Urinary bladder (tissue), 4 donors: ENCODE measurements around the gene ATP10D. TPM values are rescaled to one million over a fixed set of nuclear protein-coding genes. Genes with fewer than 3 reads are reported as not detected.
"Not testable (repeated sequence)": the region's sequence is repeated elsewhere in the genome, so short reads cannot be mapped to it uniquely, and the experiment has no call there.

Source experiments
- DNase-seq: peaks from one replicate; pipeline ENCODE4 v3.0.0-alpha.2; 2015; ENCODE audit errors: extremely low spot score
- H3K27ac ChIP-seq: one replicate; pipeline ENCODE4 v1.5.1; 2013; ENCODE audit warnings: low read depth, mild to moderate bottlenecking, moderate library complexity
- H3K36me3 ChIP-seq: one replicate; pipeline ENCODE4 v1.6.1; 2013; ENCODE audit warnings: mild to moderate bottlenecking, moderate library complexity; ENCODE audit not compliant: insufficient read depth
- H3K4me1 ChIP-seq: one replicate; pipeline ENCODE4 v1.6.1; 2013; ENCODE audit warnings: mild to moderate bottlenecking, moderate library complexity; ENCODE audit not compliant: insufficient read depth
- H3K4me3 ChIP-seq: one replicate; pipeline ENCODE4 v1.5.1; 2013; ENCODE audit warnings: low read depth, low read length
- WGBS: extraction: QIAGEN DNeasy Blood & Tissue Kit; methylation state at CpG from one replicate; pipeline ENCODE4 v1.1.7; 2013; 5-methylcytosine and 5-hydroxymethylcytosine counted together
- polyA plus RNA-seq: library from polyadenylated mRNA; stranded (reverse); fragments of 200-250 nt; gene quantifications from one replicate; pipeline ENCODE4 v1.2.3, GENCODE V29; 2013
- total RNA-seq: library from RNA; depleted of rRNA; stranded (reverse); fragments of >200 nt; gene quantifications from one replicate; pipeline ENCODE4 v1.2.3, GENCODE V29; 2014
- donor health status: healthy with polysubstance abuse.
- donor health status: healthy.

ATP10D gene
- total and polyA plus RNA-seq, 2 donors: 12.3 to 38.3 TPM

DNA sequence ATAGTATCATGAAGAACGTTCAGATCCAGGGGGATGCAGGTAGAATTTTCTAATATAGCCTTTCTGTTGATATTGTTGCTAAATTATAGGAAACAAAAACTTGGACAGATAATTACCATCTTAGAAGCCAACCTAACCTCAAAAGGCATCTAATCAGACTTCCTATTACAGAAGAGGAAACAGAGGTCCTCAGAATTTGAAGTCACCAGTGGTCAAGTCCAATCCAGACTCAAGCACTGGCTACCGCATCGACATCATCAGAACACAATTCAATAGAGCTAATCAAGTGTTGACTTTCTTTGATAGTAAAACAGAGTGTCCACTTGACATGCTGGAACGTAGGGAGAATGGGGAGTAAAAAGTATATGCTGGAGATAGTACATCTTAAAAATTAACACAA, 10.3 kb upstream of the ATP10D start:
- DNase-seq: no peak
- no peaks in the 10 kb centered on the region for H3K4me1 ChIP-seq
- no peak overlapping the region for H3K27ac ChIP-seq
- 78% methylated on average over 4 of the region's 4 CpGs for WGBS
- no peaks in the 10 kb centered on the region for H3K36me3 ChIP-seq
- no peak overlapping the region for H3K4me3 ChIP-seq

DNA sequence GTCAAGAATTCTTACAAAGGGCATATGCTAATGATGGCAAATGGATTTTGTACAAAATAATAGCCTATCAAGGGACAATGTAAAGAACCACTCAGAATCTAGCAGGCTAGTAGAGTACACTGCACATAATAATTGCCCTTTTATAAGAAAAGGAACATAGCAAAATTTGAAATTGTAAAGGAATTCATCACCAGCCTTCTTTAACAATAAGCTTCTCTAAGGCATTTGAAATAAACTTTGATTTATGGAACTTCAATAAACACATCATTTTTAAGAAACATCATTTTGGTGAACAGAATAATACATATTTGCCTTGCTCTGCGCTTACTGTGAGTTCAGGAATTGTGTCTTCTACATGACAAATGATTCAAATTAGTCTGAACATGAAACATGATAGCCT, 9.7 kb upstream of the ATP10D start:
- no peak for DNase-seq
- H3K27ac ChIP-seq: no peak overlapping the region
- no peaks in the 10 kb centered on the region for H3K4me1 ChIP-seq
- WGBS: 96% methylated on average over 1 of the region's 1 CpG
- H3K36me3 ChIP-seq: no peaks in the 10 kb centered on the region
- no peak overlapping the region for H3K4me3 ChIP-seq

DNA sequence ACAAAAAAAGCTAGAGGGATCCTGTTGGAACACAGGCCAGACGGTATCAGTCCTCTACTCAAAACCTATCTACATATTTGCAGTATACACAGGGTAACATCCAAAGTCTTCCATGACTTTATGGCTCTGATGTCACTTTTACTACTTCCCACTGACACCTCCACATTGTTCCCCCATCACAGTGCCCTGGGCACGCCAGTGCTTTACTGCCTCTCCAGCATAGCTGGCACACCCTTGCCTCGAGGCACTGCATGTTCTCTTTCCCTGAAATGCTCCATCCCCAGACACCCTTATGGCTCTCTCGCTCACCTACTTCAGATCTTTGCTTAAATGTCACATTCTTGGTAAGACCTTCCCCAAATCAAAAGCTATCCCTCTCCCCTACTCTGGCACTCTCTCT, 6.3 kb upstream of the ATP10D start:
- Histone ChIP-seq H3K4me3 (no peak overlapping the region), H3K36me3 (no peaks in the 10 kb centered on the region), H3K27ac (no peak overlapping the region), H3K4me1 (no peaks in the 10 kb centered on the region)
- DNase-seq: no peak
- WGBS: 84% methylated on average over 4 of the region's 4 CpGs

DNA sequence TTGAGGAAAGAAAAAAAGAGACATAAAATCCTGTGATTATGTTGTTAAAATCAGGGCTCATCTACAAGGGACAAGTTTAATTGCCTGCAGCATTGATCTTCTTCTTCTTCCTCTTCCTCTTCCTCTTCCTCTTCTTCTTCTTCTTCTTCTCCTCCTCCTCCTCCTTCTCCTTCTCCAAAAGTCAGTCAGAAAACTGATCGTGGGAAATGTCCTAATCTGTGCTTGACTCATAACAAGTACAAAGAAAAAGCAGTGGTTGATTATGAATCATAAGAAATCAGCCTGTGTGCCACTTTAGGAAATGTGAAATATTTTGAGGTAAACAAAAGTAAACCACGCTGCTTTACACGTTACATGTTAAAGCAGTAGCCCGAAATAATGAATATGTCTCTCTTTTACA, 2.7 kb upstream of the ATP10D start:
- no peaks in the 10 kb centered on the region for H3K4me1 ChIP-seq
- no peak overlapping the region for H3K27ac ChIP-seq
- 70% methylated on average over 4 of the region's 4 CpGs for WGBS

DNA sequence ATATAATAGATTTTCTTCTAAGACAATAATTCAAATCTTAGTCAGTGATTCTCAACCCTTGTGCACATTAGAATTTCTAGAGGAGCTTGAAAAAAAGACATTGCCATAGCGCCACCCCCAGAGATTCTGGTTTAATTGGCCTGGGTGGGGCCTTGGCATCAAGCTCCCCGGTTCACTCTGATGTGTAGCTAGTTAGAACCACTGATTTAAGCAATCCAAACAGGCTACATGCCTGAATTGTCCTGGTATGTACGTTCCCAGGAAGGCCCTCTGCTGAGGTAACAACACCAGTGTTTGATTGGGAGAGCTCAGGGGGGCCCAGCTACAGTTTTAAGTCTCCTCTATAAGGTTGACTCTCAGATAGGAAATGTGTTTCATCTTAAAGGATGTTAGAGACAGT, 1.3 kb upstream of the ATP10D start:
- Histone ChIP-seq H3K27ac (peak overlapping the region; percentile 14), H3K36me3 (no peaks in the 10 kb centered on the region), H3K4me3 (no peak overlapping the region), H3K4me1 (no peaks in the 10 kb centered on the region)
- 80% methylated on average over 3 of the region's 3 CpGs for WGBS
- DNase-seq: no peak

More for the DNA sequence above, 2.7 kb upstream of the ATP10D start:
- no peak for DNase-seq
- Histone ChIP-seq H3K36me3 (no peaks in the 10 kb centered on the region), H3K4me3 (no peak overlapping the region)

DNA sequence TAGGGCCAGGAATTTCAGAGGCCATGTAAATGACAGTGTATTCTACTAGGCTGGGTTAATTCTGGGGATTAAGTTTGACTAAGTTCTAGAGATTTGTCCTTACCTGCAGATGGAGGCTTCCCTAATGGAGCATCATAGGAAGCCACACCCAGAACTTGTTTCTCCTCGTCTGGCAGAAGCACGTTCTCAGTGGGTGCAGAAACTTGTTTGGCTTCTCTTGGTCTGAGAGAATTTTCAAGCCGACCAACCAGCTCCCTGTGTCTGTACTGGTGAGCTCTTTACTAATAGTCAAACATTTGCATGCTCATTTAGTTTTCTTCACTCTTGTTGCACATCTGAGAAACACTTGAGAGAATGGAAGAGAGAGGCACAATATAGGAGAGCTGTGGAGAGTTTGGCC, 907 bp upstream of the ATP10D start:
- Histone ChIP-seq H3K36me3 (no peaks in the 10 kb centered on the region), H3K4me3 (no peak overlapping the region), H3K4me1 (no peaks in the 10 kb centered on the region), H3K27ac (peak overlapping the region; percentile 69)
- DNase-seq: peak; percentile 0
- 79% methylated on average over 3 of the region's 3 CpGs for WGBS

DNA sequence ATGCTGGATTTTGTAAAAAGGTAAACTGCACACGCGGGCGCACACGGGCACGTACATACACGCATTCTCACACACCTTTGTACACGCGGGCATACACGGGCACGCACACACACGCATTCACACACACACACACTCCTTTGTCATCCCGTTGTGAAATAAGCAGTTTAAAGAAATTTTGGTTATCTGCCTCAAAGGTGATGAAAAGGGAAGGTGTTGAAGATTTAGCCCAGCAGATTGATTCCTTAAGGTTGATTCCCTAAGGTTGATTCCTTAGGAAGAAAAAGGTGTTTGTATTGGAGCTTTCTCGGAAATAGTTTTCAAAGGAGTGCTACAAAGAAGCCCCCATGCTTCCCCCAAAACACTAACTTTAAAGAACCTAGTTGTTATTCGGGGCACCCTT, 693 bp downstream of the ATP10D start:
- Histone ChIP-seq H3K4me3 (peak overlapping the region; percentile 46), H3K27ac (peak overlapping the region; percentile 67), H3K36me3 (no peaks in the 10 kb centered on the region), H3K4me1 (no peaks in the 10 kb centered on the region)
- no peak for DNase-seq
- WGBS: 2% methylated on average over 14 of the region's 14 CpGs

DNA sequence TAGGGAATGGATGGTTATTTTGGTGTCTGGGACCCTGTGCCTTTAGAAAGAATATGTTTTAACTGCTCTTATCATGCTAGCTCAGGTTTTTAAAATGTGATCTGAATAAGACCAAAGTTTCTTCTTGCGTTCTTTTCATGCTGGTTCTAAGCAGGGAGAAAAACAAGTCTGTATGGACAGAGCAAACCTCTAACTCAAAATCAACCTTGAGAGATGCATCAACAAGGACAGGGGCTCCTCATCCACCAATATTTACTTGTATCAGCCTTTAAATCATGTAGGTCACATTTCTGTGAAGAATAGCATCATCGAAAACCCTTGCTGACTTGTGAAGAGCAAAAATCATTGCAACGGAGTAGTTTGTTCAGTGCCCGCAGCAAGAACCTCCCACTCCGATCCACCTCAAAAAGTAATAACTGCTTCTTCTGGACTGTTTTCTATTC, 1.2 kb downstream of the ATP10D start:
- peak overlapping the region; percentile 46 for H3K4me3 ChIP-seq
- DNase-seq: no peak
- peak overlapping the region; percentile 67 for H3K27ac ChIP-seq
- no peaks in the 10 kb centered on the region for H3K4me1 ChIP-seq
- H3K36me3 ChIP-seq: no peaks in the 10 kb centered on the region
- 21% methylated on average over 5 of the region's 5 CpGs for WGBS

DNA sequence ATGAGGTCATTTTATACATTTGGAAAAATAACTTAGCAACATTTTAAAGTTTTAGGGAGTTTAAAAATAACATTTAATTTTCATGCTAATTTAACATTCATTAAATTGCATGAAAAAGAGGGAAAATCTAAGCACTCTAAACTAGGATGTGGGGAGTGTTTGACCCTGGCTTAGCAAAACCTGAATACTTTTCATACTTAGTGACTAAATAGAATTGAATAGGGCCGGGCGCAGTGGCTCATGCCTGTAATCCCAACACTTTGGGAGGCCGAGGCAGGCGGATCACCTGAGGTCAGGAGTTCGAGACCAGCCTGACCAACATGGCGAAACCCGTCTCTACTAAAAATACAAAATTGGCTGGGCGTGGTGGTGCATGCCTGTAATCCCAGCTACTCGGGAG, 1.7 kb downstream of the ATP10D start:
- WGBS: 93% methylated on average over 9 of the region's 9 CpGs
- H3K27ac ChIP-seq, H3K4me3 ChIP-seq, H3K36me3 ChIP-seq, DNase-seq, H3K4me1 ChIP-seq: not testable (repeated sequence)

DNA sequence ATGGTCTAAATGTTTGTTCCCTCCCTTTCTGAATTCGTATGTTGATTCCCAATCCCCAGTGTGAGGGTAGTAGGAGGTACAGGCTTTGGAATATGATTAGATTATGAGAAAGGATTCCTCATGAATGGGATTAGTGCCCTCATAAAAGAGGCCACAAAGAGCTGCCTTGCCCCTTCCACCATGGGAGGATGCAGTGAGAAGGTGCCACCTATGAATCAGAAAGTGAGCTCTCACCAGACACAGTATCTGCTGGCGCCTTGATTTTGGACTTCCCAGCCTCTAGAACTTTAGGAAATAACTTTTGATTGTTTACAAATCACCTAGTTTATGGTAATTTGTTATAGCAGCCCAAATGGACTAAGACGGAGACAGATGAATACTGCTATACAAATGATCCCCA, 3.6 kb downstream of the ATP10D start:
- Histone ChIP-seq H3K4me1 (no peaks in the 10 kb centered on the region), H3K4me3 (no peak overlapping the region), H3K36me3 (peaks cover 2% of the 10 kb centered on the region), H3K27ac (no peak overlapping the region)
- WGBS: 65% methylated on average over 3 of the region's 3 CpGs
- DNase-seq: no peak

DNA sequence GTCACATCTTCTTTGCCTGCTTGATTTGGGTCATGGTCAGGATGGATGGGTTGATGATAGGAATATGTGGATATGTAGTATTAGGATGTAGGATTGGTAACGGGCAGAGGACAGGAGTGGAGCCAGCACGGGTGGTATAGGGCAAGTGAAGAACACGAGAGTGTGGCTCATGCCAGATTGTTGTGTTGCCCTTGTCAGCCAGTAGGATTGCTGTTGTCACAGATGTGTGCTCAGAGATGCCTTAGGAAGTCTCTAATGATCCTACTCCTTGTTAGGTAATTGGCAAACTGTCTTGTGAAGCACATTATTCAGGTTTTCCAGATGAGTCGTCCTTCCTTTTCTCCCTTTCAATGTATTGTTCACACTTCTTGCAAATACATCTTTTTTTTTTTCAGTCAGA, 5.5 kb downstream of the ATP10D start:
- DNase-seq: no peak
- no peak overlapping the region for H3K27ac ChIP-seq
- no peak overlapping the region for H3K4me3 ChIP-seq
- WGBS: 81% methylated on average over 4 of the region's 4 CpGs
- H3K4me1 ChIP-seq: no peaks in the 10 kb centered on the region
- H3K36me3 ChIP-seq: peaks cover 2% of the 10 kb centered on the region

DNA sequence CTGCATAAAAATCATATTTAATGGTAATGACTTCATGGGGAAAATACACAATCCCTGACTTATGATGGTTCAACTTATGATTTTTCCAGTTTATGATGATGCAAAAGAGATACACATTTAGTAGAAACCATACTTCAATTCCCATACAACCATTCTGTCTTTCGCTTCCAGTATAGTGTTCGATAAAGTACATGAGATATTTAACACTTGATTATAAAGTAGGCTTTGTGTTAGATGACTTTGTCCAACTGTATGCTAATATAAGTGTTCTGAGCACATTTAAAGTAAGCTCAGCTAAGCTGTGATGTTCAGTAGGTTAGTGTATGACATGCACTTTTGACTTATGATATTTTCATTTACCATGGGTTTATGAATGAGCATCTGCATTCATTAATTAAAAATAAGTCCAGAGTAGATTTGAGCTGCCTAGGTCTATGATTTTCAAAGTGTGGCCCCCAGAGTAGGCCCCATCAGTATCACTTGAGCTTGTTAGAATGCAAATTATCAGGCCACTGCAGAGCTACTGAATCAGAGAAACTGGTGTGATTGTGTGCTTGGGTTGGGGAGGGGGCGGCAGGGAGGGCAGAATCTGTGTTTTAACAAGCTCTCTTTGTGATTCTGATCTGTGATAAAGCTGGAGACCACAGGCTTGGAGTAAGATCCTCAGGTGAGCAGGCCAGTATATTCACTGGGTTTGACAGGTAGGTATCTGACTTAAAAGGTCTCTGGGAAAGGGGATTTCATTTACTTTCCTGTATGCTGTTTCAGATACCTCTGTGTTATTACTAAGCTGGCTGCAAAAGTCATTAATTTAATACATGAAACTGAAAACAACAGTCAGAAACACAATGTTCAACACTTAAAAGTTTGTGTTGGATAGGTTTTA, 8.4 kb downstream of the ATP10D start:
- WGBS: 85% methylated on average over 3 of the region's 3 CpGs
- Histone ChIP-seq H3K4me1 (no peaks in the 10 kb centered on the region), H3K27ac (no peak overlapping the region), H3K36me3 (peaks cover 2% of the 10 kb centered on the region), H3K4me3 (no peak overlapping the region)
- DNase-seq: no peak

DNA sequence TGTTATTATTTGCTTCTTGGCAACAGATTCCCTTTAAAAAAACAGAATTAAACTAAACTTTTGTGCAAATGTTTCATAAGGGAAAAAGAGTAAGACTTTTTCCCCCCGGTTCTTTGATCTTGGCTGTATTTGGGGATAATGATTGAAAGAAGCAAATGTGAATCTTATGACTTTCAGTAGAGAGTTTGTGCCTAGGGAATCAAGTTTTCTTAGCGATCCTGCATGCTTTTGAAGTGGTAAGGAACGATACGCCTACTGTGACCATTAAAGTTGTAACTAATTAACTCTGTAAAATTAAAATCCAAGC, 9.0 kb downstream of the ATP10D start:
- 53% methylated on average over 4 of the region's 4 CpGs for WGBS
- Histone ChIP-seq H3K4me3 (no peak overlapping the region), H3K27ac (no peak overlapping the region), H3K4me1 (no peaks in the 10 kb centered on the region), H3K36me3 (peaks cover 2% of the 10 kb centered on the region)
- no peak for DNase-seq

DNA sequence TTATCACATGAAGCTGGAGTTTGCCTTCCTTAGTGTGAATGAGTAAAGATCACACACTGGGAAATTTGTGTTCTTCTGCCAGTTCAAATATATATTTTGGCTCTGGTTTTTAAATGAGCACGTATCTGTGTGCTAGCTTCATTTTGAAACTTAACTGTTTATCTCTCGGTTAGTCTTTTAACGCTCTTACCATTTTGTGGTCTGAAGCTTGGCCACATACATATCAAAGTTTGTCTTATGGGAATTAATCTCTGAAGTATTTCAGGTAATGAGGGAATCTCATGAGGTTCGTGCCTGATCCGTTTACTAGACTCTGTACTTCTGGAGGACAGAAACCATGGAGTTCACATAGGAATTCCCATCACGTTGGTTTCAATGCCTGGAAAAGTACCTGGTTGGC, 13.8 kb downstream of the ATP10D start:
- no peak overlapping the region for H3K4me3 ChIP-seq
- no peaks in the 10 kb centered on the region for H3K36me3 ChIP-seq
- WGBS: 67% methylated on average over 6 of the region's 6 CpGs
- H3K4me1 ChIP-seq: no peaks in the 10 kb centered on the region
- no peak overlapping the region for H3K27ac ChIP-seq
- DNase-seq: no peak
